Psoas muscle (tissue), 8 donors: ENCODE data around the gene PDE11A. TPM values are rescaled to one million over a fixed set of nuclear protein-coding genes. Genes with fewer than 3 reads are reported as not detected.

Experiments used
- ATAC-seq, 4 donors: fragments of 200-7000 bp; cut with Tn5 transposase; one replicate each; pipeline ENCODE4 v1.9.1; 2020; ENCODE audit warnings: moderate library complexity in 3 of 4, mild to moderate bottlenecking in 2 of 4
- DNase-seq, 2 donors: peaks; one replicate each; pipeline ENCODE4 v3.0.0-alpha.2; 2020
- H3K27ac ChIP-seq: fragments of 200-600 bp; one replicate; pipeline ENCODE4 v1.8.0; 2022
- H3K27me3 ChIP-seq, 3 donors: fragments of 200-600 bp in 1 of 3; one replicate each; pipeline versions ENCODE4 v1.6.1 to v1.8.0; 2013 to 2022; ENCODE audit warnings: low read length in 2 of 3, mild to moderate bottlenecking in 2 of 3, moderate library complexity in 1 of 3; ENCODE audit not compliant: insufficient read depth in 3 of 3
- H3K36me3 ChIP-seq, 2 donors: fragments of 200-600 bp in 1 of 2; one replicate each; pipeline versions ENCODE4 v1.6.1 to v1.8.0; 2013 to 2022; ENCODE audit warnings: low read depth in 1 of 2, mild to moderate bottlenecking in 1 of 2, moderate library complexity in 1 of 2; ENCODE audit not compliant: insufficient read depth in 1 of 2
- H3K4me1 ChIP-seq: fragments of 200-600 bp; one replicate; pipeline ENCODE4 v1.8.0; 2022
- H3K4me3 ChIP-seq: fragments of 200-600 bp; one replicate; pipeline ENCODE4 v1.8.0; 2022; ENCODE audit warnings: mild to moderate bottlenecking
- H3K9me3 ChIP-seq: fragments of 200-600 bp; one replicate; pipeline ENCODE4 v1.8.0; 2022
- WGBS, 3 donors: extraction: QIAGEN DNeasy Blood & Tissue Kit; methylation state at CpG; one replicate each; pipeline versions ENCODE4 v1.1.6 to v1.1.7; 2013; 5-methylcytosine and 5-hydroxymethylcytosine counted together
- intact Hi-C, 2 donors: fragments of 100-400 bp; cut with DNase I; formaldehyde crosslinking; loops; one replicate each; pipeline versions ENCODE4 v1.11.0 to v1.14.2; 2022
- polyA plus RNA-seq, 3 donors: library from polyadenylated mRNA; stranded (reverse); fragments of 200-250 nt; gene quantifications; one replicate each; pipeline ENCODE4 v1.2.3, GENCODE V29; 2013
- total RNA-seq, 4 donors: library from RNA; stranded (reverse); fragmentation: NEBNext Ultra II Directional in 2 of 4; extraction: Animal tissue kit (Norgen Biotek cat#: 25700) in 2 of 4; gene quantifications; one replicate each; pipeline versions ENCODE4 v1.2.1 to v1.2.4, GENCODE V29; 2021 to 2023
- TF ChIP-seq, protein P1 (sequence below): fragments of 200-600 bp; IDR thresholded peaks from one replicate; pipeline ENCODE4 v1.8.0; 2022; ENCODE audit warnings: antibody characterized with exemption
- donor health status: healthy with polysubstance abuse.
- donor health status: DM: no; HTN: no; CAD: no; lungs with moderate emphysema.
- donor health status: Bipolar disorder and iron deficiency.
- donor health status: healthy.
- donor health status: DM: yes; HTN: yes; CAD: no.
- donor health status: DM: no; HTN: no; CAD: no.
- donor health status: DM: no; HTN: no; CAD: no.
- donor health status: DM: yes; HTN: yes; CAD: no.

Gene PDE11A
- total and polyA plus RNA-seq, 7 donors, result 0.35 to 39.7 (median 2.3) TPM

DNA sequence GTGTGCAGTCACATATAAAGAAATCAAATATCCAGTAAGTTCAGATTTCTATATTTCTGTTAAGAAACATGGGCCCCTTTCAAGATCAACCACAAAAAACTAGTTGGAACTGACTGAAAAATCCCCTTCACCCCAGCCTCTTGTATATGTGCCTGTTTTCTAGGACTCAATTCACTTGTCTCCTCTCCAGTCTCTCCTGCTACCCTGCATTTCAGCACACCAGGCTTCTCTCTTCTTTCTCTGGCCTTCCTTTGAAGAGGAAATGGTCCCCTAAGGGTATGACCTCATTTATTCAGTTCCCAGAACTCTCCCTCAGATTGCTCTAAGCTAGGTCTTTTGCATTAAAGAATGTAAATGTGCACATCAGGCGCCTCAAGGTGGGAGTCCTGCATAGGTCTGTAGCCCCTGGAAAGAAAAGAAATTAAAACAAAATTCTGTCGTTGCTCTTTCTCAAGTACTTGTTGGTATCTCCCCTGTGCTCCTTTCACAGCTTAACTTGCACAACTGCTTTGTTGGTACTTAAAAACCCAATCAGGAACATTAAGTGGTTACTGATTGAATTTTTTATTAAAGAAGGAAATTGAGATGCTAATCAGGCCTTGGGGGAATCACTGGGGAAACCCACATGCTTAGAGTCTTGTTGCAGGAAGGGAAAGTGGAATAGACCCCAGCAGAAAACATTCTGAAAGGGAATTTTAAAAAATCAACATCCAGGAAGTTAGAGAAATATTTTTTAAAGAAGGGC lies 401.6 kb downstream of the PDE11A start:
- H3K36me3 ChIP-seq, result no peaks in the 10 kb centered on the region
- TF ChIP-seq, protein P1, sequence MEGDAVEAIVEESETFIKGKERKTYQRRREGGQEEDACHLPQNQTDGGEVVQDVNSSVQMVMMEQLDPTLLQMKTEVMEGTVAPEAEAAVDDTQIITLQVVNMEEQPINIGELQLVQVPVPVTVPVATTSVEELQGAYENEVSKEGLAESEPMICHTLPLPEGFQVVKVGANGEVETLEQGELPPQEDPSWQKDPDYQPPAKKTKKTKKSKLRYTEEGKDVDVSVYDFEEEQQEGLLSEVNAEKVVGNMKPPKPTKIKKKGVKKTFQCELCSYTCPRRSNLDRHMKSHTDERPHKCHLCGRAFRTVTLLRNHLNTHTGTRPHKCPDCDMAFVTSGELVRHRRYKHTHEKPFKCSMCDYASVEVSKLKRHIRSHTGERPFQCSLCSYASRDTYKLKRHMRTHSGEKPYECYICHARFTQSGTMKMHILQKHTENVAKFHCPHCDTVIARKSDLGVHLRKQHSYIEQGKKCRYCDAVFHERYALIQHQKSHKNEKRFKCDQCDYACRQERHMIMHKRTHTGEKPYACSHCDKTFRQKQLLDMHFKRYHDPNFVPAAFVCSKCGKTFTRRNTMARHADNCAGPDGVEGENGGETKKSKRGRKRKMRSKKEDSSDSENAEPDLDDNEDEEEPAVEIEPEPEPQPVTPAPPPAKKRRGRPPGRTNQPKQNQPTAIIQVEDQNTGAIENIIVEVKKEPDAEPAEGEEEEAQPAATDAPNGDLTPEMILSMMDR, result no peak
- intact Hi-C loops, result no loop called here
- H3K9me3 ChIP-seq, result no peaks in the 10 kb centered on the region
- ATAC-seq, result no peak
- H3K4me3 ChIP-seq, result no peak overlapping the region
- WGBS, 3 donors, result 58 to 66% (median 64%) methylated on average over 2 of the region's 2 CpGs
- no peak overlapping the region for H3K27ac ChIP-seq
- peaks cover 20% of the 10 kb centered on the region for H3K4me1 ChIP-seq
- H3K27me3 ChIP-seq, result no peaks in the 10 kb centered on the region
- no peak for DNase-seq

DNA sequence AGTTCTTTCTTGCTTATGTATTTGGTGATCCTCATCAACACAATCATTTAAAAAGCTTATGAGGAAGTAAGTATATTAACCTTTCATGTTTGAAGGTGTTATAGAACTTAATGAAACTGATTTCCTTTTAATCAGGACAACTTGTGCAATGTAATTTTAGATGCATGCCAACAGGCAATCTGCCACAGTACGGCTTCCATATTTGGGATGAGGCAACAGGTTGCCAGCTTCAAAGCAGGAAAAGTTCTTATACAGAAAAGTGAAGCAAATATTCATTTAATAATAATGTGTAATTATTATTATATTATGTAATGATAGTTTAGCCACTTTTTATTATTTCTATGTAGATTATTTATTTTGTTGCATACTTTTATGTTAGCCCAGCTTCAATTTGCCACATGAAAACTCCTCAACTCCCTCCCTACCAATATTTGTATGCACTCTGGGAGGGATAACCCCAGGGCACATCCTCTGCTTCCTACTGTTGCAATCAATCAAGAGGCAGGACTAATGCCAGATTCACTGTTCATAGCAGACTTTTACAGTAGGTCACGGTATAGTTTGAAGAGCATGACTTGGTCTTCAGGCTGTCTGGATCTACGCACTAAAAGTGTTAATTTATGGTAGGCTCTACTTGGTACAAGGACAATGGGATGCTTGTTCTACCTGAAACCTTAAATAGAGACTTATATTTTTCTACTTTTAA lies 402.8 kb downstream of the PDE11A start:
- Histone ChIP-seq H3K36me3 (no peaks in the 10 kb centered on the region), H3K4me3 (no peak overlapping the region), H3K27ac (no peak overlapping the region), H3K9me3 (no peaks in the 10 kb centered on the region), H3K4me1 (peaks cover 20% of the 10 kb centered on the region), H3K27me3 (no peaks in the 10 kb centered on the region)
- DNase-seq (no peak), ATAC-seq (peak in 3 of 4 donors; percentile 68 to 87 (median 73))
- intact Hi-C loops, result no loop called here
- TF ChIP-seq, protein P1, result no peak
- 23 to 36% (median 35%) methylated on average over 3 of the region's 3 CpGs for WGBS, 3 donors

DNA sequence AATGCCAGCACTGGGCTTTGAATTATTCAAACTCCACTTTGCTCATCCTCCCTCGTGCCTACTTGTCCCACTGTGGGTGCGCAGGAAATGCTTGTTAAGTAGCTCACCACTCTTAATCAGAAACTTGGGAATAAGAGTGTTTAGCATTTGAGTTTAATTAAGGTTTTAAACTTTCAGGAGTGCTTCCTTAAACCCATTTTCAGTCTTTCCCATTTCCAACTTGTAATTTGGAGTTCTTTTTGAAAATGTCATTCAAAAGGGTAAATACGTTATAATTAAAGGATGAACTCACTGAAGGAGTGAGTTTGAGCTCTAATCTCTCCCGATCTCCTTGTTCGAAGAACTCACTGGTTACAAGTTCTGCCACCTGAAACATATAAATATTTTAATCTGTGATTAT lies 403.4 kb downstream of the PDE11A start:
- Histone ChIP-seq H3K36me3 (no peaks in the 10 kb centered on the region), H3K9me3 (no peaks in the 10 kb centered on the region), H3K27me3 (no peaks in the 10 kb centered on the region), H3K4me3 (no peak overlapping the region), H3K27ac (no peak overlapping the region), H3K4me1 (peaks cover 20% of the 10 kb centered on the region)
- no peak for ATAC-seq
- TF ChIP-seq, protein P1, result no peak
- no peak for DNase-seq
- 86 to 90% (median 86%) methylated on average over 5 of the region's 5 CpGs for WGBS, 3 donors
- intact Hi-C loops, result no loop called here

DNA sequence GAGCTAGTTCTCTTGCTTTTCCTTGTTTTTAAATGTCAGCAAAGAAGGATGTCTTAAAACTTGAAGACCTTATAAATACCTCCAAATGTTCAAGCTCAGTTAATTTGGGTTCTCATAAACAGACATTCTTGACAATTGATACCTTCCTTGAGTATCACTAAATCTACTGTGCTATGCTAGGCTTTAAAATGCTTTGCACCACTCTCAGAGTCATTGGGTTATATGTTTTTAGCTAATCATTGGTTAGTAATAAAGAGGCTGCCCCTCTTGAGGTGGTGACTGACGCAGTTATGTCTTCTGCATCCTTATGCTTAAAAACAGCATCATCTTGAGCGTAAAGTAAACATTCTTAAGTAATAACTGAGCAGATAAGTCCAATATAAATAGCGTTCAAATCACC lies 404.0 kb downstream of the PDE11A start:
- no peak for DNase-seq

More for the DNA sequence above, 404.0 kb downstream of the PDE11A start:
- Histone ChIP-seq H3K36me3 (no peaks in the 10 kb centered on the region), H3K4me3 (no peak overlapping the region), H3K27ac (no peak overlapping the region), H3K27me3 (no peaks in the 10 kb centered on the region), H3K9me3 (no peaks in the 10 kb centered on the region), H3K4me1 (peaks cover 20% of the 10 kb centered on the region)
- intact Hi-C loops, result no loop called here
- 95 to 98% (median 97%) methylated on average over 3 of the region's 3 CpGs for WGBS, 3 donors
- TF ChIP-seq, protein P1, result no peak
- no peak for ATAC-seq
